Measurements from ENCODE around the gene DDHD1. TPM values are rescaled to one million over a fixed set of nuclear protein-coding genes. Genes with fewer than 3 reads are reported as not detected.

DDHD1 gene
- total RNA-seq, 1 experiment from 2014 or later: 10.6 TPM

GRCh38 chr14:53027562-53027961, 125.6 kb downstream of the DDHD1 start:
- in situ Hi-C loops (cut with HindIII; ENCODE audit: low pct_unique_long_range_greater_than_20kb, low sequenced_read_pairs): no loop called here
- Histone ChIP-seq H3K4me1 (ENCODE audit: control insufficient read depth, insufficient read depth, low read length) (no peaks in the 10 kb centered on the region), H3K27ac (ENCODE audit: low read length) (no peak overlapping the region), H3K9me3 (ENCODE audit: control insufficient read depth, insufficient read depth, low read depth, low read length) (no peaks in the 10 kb centered on the region), H3K4me3 (ENCODE audit: low read depth in 2 of 2, low read length in 2 of 2) (no peak overlapping the region), H3K36me3 (ENCODE audit: control insufficient read depth, insufficient read depth, low read length) (no peaks in the 10 kb centered on the region), H3K27me3 (ENCODE audit: control insufficient read depth, insufficient read depth, low read length) (no peaks in the 10 kb centered on the region)
- ChIA-PET POLR2A (no interaction called here), CTCF (no interaction called here)
- no TSS peak for BruUV-seq (replicated peaks)
- TF ChIP-seq REST (IDR thresholded peaks at IDR 0.05; ENCODE audit: insufficient read depth in 1 of 2, low read depth in 2 of 2, low read length in 1 of 2) (no peak), POLR2AphosphoS5 (IDR thresholded peaks at IDR 0.05; ENCODE audit: low read depth, low read length) (no peak), CTCF (IDR thresholded peaks at IDR 0.05) (no peak), TCF7L2 (IDR thresholded peaks at IDR 0.05; ENCODE audit: low read depth, low read length) (no peak), SIN3A (IDR thresholded peaks at IDR 0.05; ENCODE audit: borderline replicate concordance, insufficient read depth, low read depth, low read length) (no peak)
- ATAC-seq (no peak), DNase-seq (ENCODE audit: low read depth, low spot score) (no peak)
- intact Hi-C loops (cut with micrococcal nuclease; ENCODE audit: unreplicated experiment): no loop called here

GRCh38 chr14:53027041-53027440, 126.1 kb downstream of the DDHD1 start:
- in situ Hi-C loops (cut with HindIII; ENCODE audit: low pct_unique_long_range_greater_than_20kb, low sequenced_read_pairs): no loop called here
- no TSS peak for BruUV-seq (replicated peaks)
- TF ChIP-seq SIN3A (IDR thresholded peaks at IDR 0.05; ENCODE audit: borderline replicate concordance, insufficient read depth, low read depth, low read length) (no peak), CTCF (IDR thresholded peaks at IDR 0.05) (no peak), REST (IDR thresholded peaks at IDR 0.05; ENCODE audit: insufficient read depth in 1 of 2, low read depth in 2 of 2, low read length in 1 of 2) (no peak), POLR2AphosphoS5 (IDR thresholded peaks at IDR 0.05; ENCODE audit: low read depth, low read length) (no peak), TCF7L2 (IDR thresholded peaks at IDR 0.05; ENCODE audit: low read depth, low read length) (no peak)
- ATAC-seq: no peak
- Histone ChIP-seq H3K4me1 (ENCODE audit: control insufficient read depth, insufficient read depth, low read length) (no peaks in the 10 kb centered on the region), H3K4me3 (ENCODE audit: low read depth in 2 of 2, low read length in 2 of 2) (no peak overlapping the region), H3K27me3 (ENCODE audit: control insufficient read depth, insufficient read depth, low read length) (no peaks in the 10 kb centered on the region), H3K36me3 (ENCODE audit: control insufficient read depth, insufficient read depth, low read length) (no peaks in the 10 kb centered on the region), H3K27ac (ENCODE audit: low read length) (no peak overlapping the region), H3K9me3 (ENCODE audit: control insufficient read depth, insufficient read depth, low read depth, low read length) (no peaks in the 10 kb centered on the region)
- ChIA-PET POLR2A (interaction anchor here (0.6 kb wide), 1 partner anchor 25 kb away, joined by 3 read pairs; no protein-coding TSS in a partner anchor), CTCF (no interaction called here)
- intact Hi-C loops (cut with micrococcal nuclease; ENCODE audit: unreplicated experiment): no loop called here
- no peak for DNase-seq (ENCODE audit: low read depth, low spot score)
